B cell (primary cell): ENCODE data around the gene IL22RA2.

ENCODE experiments used
- CTCF ChIP-seq: fragments of 200-600 bp; IDR thresholded peaks from one replicate; pipeline ENCODE4 v1.8.0; 2022; ENCODE audit warnings: antibody characterized with exemption, mild to moderate bottlenecking
- EZH2 ChIP-seq: IDR thresholded peaks from 2 replicates; pipeline ENCODE4 v1.6.1; 2012; ENCODE audit warnings: borderline replicate concordance, low read depth, mild to moderate bottlenecking, moderate library complexity, low read length; ENCODE audit not compliant: insufficient read depth, poor library complexity, severe bottlenecking

GRCh38 chr6:137146206-137146605 lies 27.2 kb downstream of the IL22RA2 start:
- TF ChIP-seq CTCF, result no peak
- TF ChIP-seq EZH2, result no peak
